Left hindlimb (tissue), 1 donor: ENCODE measurements around the gene GGTLC2.
"Not testable (repeated sequence)": the region's sequence is repeated elsewhere in the genome, so short reads cannot be mapped to it uniquely, and the experiment has no call there.

Experiments
- DNase-seq: peaks from one replicate; pipeline ENCODE4 v3.0.0-alpha.2; 2018

Gene GGTLC2

DNA sequence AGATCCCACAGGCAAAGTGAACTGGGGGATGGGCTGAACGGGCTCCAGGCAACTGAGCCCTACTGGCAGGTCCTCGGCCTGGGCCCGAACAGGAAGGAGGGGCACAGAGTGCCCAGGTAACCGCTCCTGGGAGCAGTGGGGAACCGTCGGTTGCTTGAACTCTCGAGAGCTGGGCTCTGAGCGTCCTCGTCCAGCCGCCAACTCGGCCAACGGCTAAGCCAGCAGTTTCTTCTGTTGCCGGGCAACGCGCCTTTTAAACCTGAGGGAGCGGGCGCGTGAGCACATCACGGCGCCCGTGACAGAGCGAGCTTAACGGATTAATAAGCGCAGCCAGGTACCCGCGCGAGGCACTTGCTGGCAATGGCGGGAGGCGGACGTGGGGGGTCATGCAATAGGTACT, at the start of gene GGTLC2:
Gene GGTLC2 (plus strand): TSS at position 301 of the 400 bp plus-strand sequence. CDS start 1,732 bp downstream, outside the sequence.
- not testable (repeated sequence) for DNase-seq

GRCh38 chr22:22595001-22595835, 49.2 kb upstream of the GGTLC2 start:
- no peak for DNase-seq

GRCh38 chr22:22598144-22598543, 46.3 kb upstream of the GGTLC2 start:
- no peak for DNase-seq

- DNase-seq = no peak
These were observed 45.2 kb upstream of the GGTLC2 start for GRCh38 chr22:22599248-22599647.

DNA sequence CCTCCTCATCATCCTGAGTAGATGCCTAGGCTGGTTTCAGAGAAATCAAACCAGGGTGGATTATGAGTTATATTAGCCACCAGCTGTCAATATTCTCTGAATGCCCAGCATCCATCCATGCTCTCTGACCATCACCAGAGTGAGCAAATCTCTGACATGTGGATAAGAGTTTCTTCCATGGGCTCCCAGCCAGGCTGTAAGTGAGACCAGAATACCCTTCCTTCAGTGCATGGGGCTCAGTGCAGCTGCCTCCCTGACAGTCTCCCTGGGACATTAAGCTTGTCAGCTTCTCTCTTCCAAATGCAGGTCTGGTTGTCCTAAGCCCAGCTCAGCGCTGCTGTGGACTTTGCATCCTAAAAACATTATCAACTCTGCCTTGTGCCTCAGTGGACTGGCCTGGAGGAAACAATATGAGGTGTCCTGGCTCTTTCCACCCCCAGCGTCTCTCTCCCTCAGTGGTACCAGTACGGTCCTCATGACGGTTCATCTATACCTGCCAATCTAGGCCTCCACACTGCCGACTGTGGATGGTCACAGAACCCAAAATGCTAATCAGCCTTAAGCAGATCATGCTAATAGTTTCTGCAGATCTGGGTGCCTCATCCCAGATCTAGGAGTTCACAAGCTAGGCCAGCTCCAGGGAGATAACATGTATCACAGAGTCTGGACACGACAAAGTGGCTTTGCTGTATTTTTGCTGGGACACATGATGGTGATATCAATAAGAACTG, 43.7 kb upstream of the GGTLC2 start:
- DNase-seq = no peak

- no peak for DNase-seq
These were observed 40.9 kb upstream of the GGTLC2 start for GRCh38 chr22:22603470-22603947.

- DNase-seq = no peak
These were observed 39.9 kb upstream of the GGTLC2 start for GRCh38 chr22:22604326-22605073.

- DNase-seq = no peak
These were observed 39.4 kb upstream of the GGTLC2 start for GRCh38 chr22:22605074-22605404.

GRCh38 chr22:22608022-22608421, 36.4 kb upstream of the GGTLC2 start:
- DNase-seq = not testable (repeated sequence)

DNA sequence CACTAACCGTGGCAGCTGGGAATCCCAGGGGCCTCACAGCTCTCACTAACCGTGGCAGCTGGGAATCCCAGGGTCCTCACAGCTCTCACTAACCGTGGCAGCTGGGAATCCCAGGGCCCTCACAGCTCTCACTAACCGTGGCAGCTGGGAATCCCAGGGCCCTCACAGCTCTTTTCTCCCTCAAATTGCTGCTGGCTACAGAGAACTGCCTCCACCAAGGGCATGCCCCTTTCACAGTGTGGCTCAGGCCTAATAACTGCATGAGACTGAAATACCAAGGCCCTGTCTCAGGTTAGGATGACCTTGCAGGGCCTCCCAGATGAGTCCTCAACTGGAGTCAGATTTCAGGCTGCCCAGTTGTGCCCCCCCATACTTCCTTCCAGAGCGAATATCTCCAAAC, 35.1 kb upstream of the GGTLC2 start:
- no peak for DNase-seq

DNA sequence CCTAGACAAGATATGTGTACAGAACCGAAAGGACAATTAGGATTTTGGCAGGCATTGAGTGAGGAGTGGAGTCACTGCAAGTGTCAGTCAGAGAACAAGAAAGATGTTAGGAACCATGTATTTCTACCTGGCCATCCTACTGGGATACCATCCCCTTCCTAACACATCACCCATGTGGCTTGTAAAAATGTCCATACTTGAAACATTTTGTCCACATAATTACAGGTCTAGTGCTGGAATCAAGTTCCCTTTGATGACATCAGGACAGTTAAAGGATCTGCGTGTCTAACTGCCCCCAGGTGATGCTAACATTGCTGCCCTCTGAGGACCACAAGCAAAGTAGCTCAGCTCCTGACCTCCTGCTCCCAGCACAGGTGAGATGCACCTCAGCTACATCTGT, 31.9 kb upstream of the GGTLC2 start:
- no peak for DNase-seq

DNA sequence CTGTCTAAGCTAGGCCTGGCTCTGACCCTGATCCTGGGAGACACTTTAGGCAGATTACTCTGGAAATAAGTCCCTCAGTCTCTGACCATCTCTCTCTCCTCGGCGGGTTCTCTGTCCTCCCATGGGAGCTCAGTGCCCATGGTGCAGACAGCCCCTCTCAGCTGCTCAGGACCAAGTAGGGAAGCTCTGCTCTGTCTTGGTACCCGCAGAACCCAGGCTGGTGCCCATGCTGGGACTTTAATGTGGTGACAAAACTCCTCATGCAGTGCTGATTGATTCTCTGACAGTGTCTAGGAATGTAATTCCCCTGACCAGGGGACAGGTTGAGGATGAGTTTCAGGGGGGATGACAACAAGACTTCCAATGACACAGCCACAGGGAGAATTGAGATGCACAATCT, 30.3 kb upstream of the GGTLC2 start:
- DNase-seq = no peak

DNA sequence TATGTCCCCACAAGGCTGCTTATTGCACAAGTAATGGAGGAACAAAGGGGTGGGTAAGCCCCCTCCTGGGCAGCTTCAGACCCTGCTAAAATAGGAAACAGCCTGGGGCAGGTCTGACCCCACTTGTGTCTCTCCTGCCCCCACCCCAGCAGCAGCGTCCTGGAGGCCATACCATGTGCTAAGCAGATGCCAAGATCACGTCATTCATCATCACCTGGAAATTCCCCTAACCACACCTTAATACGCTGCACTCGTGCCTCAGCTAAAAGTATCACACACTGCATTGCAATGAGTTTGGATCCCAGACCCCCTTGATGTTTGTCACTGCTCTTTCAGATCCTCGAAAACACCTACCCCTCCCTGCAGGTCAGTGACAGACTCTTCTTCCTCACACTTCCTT, 27.8 kb upstream of the GGTLC2 start:
- DNase-seq = no peak

DNA sequence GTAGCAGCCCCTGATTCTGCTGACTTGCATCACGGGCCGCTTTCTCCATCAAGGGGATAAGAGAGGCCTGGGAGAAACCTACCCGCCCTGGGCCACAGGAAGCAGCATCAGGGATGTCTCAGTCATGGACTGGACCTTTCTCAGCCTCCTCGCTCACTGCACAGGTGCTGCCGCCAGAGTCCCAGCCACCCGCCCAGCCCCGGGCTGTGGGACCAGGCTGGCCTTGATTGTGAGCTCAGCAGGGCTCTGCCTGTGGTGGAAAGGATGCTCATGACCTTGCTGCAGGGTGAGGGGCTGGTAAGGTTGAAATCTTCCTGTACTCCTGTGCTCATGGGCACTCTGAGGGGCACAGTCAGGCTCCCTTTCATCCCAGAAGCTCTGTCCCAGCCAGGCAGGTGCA, 26.0 kb upstream of the GGTLC2 start:
- DNase-seq = no peak

- DNase-seq = no peak
These were observed 25.5 kb upstream of the GGTLC2 start for GRCh38 chr22:22618923-22619322.

GRCh38 chr22:22619765-22620414, 24.5 kb upstream of the GGTLC2 start:
- no peak for DNase-seq

DNA sequence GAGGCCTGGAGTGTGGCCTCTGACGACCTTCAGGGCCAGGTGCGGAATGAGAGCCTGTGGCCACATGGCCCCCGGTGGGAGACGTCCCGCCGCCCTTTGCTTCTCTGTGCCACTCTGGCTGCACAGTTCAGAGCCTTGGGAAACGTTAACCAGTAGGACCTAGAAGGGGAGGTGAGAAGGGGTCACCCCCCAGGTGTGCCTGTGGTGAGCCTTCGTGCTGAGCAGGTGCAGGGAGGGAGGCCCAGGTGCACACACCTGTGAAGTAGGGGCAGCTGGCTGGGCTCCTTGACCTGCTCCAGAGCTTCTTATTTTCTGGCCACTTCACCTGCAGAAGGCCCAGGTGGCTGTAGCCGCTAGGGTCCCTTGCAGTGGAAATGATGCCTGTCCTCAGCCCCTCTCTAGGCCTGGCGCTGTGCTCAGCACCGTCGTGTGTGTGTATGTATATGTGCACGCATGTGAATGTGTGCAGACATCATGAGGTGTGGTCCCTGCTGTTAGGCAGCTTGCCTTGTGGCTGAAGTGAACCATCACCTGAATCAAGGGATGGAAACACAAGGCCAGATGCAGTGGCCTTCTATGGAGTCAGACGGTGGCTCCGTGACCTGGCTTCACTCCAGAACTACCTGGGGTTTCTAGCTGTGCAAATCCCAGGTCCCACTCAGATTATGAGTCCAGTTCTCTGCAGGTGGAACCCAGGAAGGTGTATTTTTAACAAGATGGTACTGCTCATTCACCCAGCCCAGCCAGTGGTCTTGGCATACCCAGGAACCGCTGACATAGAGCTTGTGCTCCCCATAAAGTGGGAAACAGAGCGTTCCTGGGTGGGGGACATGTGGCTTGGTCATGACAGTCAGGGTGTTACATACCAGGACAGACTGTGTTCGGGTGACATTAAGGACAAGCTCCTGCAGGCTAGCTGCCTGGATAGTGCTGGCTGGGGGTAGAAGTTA, 15.6 kb upstream of the GGTLC2 start:
- DNase-seq = not testable (repeated sequence)

DNA sequence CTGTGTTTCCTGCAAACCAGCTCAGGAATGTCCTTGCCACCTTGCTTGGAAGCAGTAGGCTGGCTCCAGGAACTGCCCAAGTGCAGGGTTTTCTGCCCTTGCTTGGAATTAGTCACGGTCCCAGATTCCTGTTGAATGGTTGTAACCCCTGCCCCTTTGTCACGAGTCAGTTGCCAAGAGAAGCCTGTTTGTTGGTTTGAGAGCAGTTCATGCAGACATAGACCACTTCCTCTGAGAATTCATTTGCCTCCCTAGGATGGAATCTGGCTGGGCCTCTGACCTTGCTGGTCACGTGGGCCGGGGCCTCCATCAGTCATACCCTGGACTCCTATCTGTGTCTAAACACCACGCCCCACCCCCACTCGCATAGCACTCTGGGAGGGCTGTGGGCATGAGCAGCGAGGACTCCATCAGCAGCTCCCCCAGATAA, 13.2 kb upstream of the GGTLC2 start:
- not testable (repeated sequence) for DNase-seq

DNA sequence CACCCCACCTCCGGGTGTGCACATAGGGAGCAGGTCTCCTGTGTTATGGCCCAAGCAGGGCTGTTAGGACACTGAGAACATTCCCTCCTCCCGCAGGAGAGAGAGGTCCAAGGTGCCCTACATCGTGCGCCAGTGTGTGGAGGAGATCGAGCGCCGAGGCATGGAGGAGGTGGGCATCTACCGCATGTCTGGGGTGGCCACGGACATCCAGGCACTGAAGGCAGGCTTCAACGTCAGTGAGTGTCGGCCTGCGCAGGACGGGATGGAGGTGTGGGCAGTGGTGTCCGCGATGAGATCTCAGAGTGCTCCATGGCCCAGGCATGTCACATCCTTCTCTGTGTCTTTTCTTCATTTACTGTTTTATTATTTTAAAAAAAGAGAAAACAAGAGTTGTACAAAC, 12.2 kb upstream of the GGTLC2 start:
- not testable (repeated sequence) for DNase-seq

DNA sequence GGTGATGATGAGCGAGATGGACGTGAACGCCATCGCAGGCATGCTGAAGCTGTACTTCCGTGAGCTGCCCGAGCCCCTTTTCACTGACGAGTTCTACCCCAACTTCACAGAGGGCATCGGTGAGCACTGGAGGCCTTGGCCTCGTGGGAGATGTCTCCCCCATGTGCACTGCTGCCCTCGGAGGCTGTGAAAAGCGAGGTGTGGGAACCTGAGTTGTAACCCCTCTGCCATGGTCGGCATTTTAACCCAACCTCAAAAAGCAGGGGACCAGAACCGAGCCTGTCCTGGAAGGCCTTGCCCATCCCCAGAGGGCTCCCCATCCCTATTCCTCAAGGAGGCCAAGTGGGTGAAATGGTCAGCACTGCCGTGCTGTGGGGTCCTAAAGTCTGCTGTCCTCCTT, 10.9 kb upstream of the GGTLC2 start:
- not testable (repeated sequence) for DNase-seq

DNA sequence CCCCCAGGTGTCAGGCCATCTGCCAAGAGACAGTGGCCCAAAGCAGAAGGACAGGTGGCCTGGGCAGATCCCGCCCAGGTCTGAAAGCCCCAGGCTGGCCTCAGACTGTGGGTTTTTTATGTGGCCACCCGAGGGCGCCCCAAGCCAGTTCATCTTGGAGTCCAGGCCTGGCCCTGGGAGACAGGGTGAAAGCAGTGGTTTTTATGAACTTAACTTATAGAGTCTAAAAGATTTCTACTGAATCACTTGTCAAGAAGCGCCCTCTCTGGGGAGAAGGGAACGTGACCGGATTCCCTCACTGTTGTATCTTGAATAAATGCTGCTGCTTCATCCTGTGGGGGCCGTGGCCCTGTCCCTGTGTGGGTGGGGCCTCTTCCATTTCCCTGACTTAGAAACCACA, 8.2 kb upstream of the GGTLC2 start:
- DNase-seq = not testable (repeated sequence)

DNA sequence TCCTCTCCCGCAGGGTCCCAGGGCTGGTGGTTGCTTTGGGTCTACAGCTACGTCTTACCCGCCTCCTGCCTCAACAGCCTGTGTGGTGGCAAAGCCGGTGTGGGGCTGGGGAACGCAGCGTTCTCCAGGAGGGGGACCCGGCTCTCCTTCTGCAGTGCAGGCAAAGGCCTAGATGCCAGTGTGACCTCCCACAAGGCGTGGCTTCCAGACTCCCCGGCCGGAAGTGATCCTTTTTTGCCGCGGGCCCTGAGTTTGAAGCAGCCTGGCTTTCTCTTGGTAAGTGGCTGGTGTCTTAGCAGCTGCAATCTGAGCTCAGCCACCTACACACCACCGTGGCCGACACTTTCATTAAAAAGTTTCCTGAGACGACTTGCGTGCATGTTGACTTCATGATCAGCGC, 6.1 kb upstream of the GGTLC2 start:
- DNase-seq = not testable (repeated sequence)
